PFSK-1 (cell line): Measurements from ENCODE around the gene SUCNR1.

Experiments used
- FOXP2 ChIP-seq: optimal IDR thresholded peaks from 2 replicates; pipeline ENCODE3; 2011; ENCODE audit warnings: borderline replicate concordance, control low read depth, inconsistent platforms; ENCODE audit not compliant: insufficient read depth; ENCODE audit errors: extremely low read length, extremely low read depth
- POLR2AphosphoS5 ChIP-seq: IDR thresholded peaks from 2 replicates; pipeline ENCODE4 v1.6.1; 2012; ENCODE audit warnings: low read depth, mild to moderate bottlenecking, control low read depth, low read length, moderate library complexity
- SIN3A ChIP-seq: IDR thresholded peaks from 2 replicates; pipeline ENCODE4 v1.6.1; 2012; ENCODE audit warnings: mild to moderate bottlenecking, low read length, moderate library complexity, borderline replicate concordance; ENCODE audit not compliant: insufficient read depth
- TAF1 ChIP-seq: IDR thresholded peaks from 2 replicates; pipeline ENCODE4 v1.6.1; 2012; ENCODE audit warnings: low read length, control low read depth, borderline replicate concordance; ENCODE audit not compliant: insufficient read depth
- TF ChIP-seq, protein P1 (sequence below), 2 experiments: IDR thresholded peaks; 2 replicates each; pipeline versions ENCODE4 v1.6.1 to v1.8.0; 2011 to 2012; ENCODE audit warnings: low read depth in 2 of 2, low read length in 2 of 2, control low read depth in 1 of 2, inconsistent platforms in 1 of 2, mild to moderate bottlenecking in 1 of 2, moderate library complexity in 1 of 2; ENCODE audit not compliant: insufficient read depth in 1 of 2

The SUCNR1 gene

DNA sequence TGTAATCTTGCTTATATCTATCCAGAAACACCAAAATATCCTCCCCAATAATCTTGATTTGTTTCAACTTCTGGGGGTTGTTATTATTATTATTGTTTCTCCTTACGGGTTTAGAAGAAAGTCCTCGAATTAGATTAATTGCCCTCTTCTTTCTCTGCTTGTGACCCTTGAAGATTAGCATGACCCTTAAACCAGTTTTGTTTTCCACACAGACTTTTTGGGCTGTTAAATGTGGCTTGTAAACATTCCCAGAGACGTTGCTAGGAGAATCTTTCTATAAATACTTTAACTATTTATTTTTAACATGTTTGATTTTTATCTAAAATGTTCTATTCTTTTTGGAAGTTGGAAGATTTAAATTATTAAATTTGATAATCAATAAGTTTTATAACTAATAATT is 4.3 kb upstream of the SUCNR1 start:
- TF ChIP-seq POLR2AphosphoS5: no peak
- no peak for TF ChIP-seq TAF1
- TF ChIP-seq FOXP2: no peak
- TF ChIP-seq, protein P1, sequence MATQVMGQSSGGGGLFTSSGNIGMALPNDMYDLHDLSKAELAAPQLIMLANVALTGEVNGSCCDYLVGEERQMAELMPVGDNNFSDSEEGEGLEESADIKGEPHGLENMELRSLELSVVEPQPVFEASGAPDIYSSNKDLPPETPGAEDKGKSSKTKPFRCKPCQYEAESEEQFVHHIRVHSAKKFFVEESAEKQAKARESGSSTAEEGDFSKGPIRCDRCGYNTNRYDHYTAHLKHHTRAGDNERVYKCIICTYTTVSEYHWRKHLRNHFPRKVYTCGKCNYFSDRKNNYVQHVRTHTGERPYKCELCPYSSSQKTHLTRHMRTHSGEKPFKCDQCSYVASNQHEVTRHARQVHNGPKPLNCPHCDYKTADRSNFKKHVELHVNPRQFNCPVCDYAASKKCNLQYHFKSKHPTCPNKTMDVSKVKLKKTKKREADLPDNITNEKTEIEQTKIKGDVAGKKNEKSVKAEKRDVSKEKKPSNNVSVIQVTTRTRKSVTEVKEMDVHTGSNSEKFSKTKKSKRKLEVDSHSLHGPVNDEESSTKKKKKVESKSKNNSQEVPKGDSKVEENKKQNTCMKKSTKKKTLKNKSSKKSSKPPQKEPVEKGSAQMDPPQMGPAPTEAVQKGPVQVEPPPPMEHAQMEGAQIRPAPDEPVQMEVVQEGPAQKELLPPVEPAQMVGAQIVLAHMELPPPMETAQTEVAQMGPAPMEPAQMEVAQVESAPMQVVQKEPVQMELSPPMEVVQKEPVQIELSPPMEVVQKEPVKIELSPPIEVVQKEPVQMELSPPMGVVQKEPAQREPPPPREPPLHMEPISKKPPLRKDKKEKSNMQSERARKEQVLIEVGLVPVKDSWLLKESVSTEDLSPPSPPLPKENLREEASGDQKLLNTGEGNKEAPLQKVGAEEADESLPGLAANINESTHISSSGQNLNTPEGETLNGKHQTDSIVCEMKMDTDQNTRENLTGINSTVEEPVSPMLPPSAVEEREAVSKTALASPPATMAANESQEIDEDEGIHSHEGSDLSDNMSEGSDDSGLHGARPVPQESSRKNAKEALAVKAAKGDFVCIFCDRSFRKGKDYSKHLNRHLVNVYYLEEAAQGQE (IDR thresholded peaks at IDR 0.05; ENCODE audit: insufficient read depth in 1 of 2, low read depth in 2 of 2, low read length in 2 of 2): no peak
- TF ChIP-seq SIN3A: no peak

DNA sequence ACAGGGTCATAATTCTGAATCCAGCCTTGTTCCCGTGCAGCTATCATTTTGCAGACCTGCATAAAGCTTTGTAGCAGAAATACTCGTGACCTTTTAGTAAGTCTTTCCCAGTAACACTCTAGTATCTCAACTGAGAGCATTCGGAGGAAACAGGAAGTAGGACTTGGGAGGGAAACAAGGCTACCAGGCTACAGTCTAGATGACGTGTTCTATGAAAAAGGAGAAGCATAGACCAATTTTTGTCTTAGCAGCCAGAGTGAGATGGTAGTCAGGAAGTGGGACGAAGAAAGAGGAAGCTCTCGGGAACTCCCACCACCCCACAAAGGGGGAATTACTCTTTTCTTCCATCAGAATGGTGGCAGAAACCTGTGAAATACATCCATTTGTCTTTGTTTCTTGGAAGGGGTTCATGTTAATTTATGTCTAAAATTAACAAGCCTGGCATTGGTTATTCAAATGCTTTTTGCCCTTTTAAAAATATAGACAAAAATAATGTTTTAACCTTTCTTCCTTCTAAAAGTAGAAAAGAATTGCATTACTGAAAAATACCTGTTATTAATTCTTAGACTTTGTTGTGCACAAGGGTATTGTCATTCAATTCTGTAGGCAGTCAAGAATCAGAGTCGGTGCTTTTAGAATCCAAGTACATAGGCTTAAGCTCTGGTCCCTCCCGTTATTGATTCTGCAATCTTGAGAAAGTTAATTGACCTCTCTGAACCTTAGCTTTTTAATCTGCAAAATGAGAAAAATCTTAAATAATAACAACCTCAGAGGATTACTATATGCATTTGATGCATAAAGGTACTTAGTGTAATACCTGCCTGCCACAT is 1.6 kb upstream of the SUCNR1 start:
- TF ChIP-seq FOXP2 (no peak), SIN3A (no peak), TAF1 (no peak), POLR2AphosphoS5 (no peak)
- TF ChIP-seq, protein P1 (IDR thresholded peaks at IDR 0.05; ENCODE audit: insufficient read depth in 1 of 2, low read depth in 2 of 2, low read length in 2 of 2): no peak

DNA sequence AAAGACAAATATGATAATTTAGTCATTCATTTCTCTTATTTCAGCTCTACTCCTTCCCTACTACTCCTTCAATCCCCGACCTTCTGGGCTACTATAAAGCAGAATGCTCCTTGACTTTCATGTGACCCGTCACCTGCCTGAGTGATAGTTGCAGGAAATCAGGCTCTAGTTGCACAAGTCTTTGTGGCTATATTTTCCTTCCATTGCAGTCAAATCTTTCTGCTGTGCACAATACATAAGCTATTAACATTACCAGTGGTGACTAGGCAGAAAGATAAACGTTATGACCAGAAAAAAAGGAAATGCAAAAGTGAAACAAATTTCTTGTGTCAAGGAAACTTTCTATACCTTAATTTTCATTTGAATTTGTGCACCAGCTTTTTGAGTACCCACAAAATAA is 2.3 kb downstream of the SUCNR1 start:
- TF ChIP-seq, protein P1 (IDR thresholded peaks at IDR 0.05; ENCODE audit: insufficient read depth in 1 of 2, low read depth in 2 of 2, low read length in 2 of 2): no peak
- no peak for TF ChIP-seq POLR2AphosphoS5
- no peak for TF ChIP-seq TAF1
- no peak for TF ChIP-seq SIN3A
- TF ChIP-seq FOXP2: no peak

DNA sequence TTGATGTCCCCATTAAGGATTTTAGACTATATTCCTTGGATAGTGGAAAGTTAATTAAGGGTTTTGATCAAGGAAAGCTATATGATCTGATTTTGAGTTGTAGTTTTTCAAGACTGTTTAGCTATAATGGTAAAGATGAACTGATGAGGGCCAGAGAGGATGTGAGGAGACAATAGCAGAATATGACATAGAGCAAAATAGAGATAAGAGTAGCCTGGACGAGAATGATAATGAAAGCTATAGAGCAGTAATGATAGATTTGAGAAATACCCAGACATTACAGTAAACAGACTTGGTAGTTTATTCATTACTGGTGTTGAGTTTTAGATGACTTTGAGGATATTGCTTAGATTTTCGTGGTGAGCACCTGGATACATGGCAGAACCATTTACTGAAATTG is 3.8 kb downstream of the SUCNR1 start:
- TF ChIP-seq, protein P1 (IDR thresholded peaks at IDR 0.05; ENCODE audit: insufficient read depth in 1 of 2, low read depth in 2 of 2, low read length in 2 of 2): no peak
- TF ChIP-seq POLR2AphosphoS5 (no peak), SIN3A (no peak), FOXP2 (no peak), TAF1 (no peak)
